Activated CD8-positive, alpha-beta memory T cell treated with anti-CD3 and anti-CD28 coated beads, Interleukin-2, amount 50 U/mL, for 1 hour (primary cell): ENCODE data around the gene MCOLN1.

Experiments
- DNase-seq: peaks from one replicate; pipeline ENCODE4 v3.0.0-alpha.2; 2020; ENCODE audit errors: extremely low read depth

The MCOLN1 gene

GRCh38 chr19:7502552-7502951 lies 19.9 kb upstream of the MCOLN1 start:
- DNase-seq: no peak

- DNase-seq: no peak
Observed at GRCh38 chr19:7504684-7505083, 17.7 kb upstream of the MCOLN1 start.

DNA sequence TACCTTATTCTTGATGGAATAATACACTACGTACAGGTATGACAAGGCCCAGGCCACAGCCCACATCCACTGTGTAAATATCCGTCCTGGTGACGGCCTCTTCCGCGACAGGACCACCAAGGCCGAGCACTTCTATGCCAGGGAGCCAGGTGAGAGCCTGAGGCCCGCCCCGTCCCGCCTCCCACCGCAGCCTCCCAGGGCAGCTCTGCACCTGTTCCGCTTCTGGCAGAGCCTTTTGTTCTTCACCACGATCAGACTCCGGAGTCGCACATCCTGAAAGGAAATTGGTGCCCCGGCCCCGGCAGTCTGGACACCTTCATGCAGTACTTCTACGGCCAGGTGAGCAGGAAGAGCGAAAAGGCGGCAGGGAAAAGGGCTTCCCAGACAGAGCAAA lies 17.1 kb upstream of the MCOLN1 start:
- no peak for DNase-seq

DNA sequence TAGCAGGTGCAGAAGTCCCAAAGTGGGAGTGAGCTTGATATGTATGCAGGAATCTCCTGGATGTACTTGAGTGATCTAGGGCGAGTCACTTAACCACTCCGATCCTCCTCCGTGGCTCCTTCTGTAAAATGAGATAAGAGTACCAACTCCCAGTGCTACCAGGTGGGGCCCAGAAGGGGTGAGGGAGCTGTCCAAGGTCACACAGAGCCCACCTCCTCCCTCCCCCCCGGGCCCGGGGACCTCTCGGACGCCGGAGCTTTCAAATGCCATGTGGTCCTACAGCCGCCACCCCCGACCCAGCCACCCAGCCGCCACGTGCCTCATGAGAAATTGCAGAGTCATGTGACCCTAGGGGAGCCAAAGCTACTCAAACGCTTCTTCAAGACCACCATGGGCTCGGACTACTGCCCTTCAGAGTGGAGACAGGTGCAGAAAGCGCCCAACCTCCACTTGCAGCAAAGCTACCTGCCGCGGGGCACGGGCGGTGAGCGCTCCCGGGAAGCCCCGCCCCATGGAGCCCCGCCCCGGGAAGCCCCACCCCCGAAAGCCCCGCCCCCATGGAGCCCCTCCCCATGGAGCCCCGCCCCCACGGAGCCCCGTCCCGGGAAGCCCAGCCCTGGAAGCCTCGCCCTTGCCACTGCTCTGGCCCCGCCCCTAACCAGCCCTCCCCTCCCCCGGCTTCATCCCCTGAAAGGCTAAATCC lies 16.6 kb upstream of the MCOLN1 start:
- DNase-seq: no peak

- DNase-seq: no peak
Observed at GRCh38 chr19:7506385-7507328, 15.8 kb upstream of the MCOLN1 start.

DNA sequence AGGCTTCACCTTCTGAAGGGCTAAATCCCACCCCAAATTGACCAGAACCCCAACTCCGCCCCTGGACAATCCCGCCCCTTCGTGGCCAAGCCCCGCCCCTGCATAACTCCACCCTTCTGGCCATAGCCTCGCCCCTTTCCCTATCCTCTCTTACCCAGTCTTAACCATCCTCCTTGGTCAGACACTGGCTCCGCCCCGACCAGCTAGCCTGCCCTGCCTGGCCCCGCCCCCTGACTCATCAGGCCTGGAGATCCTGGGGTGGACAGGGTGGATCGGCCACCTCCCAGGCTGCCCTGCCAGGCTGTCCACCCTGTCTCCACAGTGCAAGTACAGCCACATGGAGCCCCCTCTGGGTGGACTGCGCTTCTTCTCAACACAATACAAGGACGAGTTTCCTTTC lies 14.5 kb upstream of the MCOLN1 start:
- DNase-seq: no peak

- DNase-seq: no peak
Observed at GRCh38 chr19:7509625-7510024, 12.8 kb upstream of the MCOLN1 start.

DNA sequence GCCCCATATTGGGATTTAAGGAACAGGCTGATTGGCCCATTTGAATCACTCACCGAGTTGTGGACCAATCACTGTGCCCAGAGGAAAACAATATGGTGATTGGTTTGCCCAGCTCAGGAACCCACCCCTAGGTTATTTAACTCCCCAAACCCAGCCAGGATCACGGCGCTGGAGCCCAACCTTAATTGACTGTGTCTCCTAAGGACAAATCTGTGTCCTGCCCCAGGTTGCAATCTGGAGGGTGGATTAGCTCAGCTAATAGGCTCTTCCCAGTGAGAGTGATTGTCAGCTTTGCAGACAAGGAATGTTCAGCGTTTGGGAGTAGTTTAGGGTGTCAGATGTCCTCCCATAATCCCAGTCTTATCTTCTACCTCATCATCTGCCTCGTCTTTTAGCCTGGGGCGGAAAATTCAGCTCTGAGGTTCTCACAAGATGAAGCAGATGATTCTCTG lies 10.0 kb upstream of the MCOLN1 start:
- no peak for DNase-seq

- no peak for DNase-seq
Observed at GRCh38 chr19:7513809-7514642, 8.4 kb upstream of the MCOLN1 start.

GRCh38 chr19:7515110-7515644 lies 7.2 kb upstream of the MCOLN1 start:
- no peak for DNase-seq

DNA sequence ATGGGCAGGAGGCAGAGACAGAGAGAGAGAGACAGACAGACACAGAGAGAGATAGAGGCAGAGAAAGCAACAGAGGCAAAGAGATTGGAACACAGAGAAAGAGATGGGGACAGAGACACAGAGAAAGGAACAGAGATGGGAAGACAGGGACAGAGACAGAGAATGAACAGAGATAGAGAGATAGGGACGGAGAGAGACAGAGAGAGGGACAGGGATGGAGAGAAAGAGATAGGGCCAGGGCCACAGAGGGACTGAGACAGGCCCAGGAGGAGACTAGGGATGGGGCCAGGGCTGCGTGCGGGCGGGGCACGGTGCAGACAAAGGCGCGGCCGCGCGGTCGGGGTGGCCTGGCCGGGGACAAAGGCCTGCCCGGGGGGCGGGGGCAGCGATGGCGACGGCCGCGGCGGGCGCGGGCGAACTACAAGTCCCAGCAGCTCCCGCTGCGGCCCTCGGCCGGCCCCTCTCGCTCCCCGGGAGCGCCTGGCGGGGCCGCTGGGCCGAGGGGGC lies 6.7 kb upstream of the MCOLN1 start, which contains the start of gene ZNF358:
TSS of gene ZNF358 (plus strand) at position 459 of the 507 bp plus-strand sequence. CDS start 3,140 bp downstream, outside the sequence.
- DNase-seq: no peak

GRCh38 chr19:7516333-7516732 lies 6.1 kb upstream of the MCOLN1 start:
- no peak for DNase-seq

GRCh38 chr19:7516878-7517277 lies 5.5 kb upstream of the MCOLN1 start:
- DNase-seq: no peak

- no peak for DNase-seq
Observed at GRCh38 chr19:7519361-7520130, 2.9 kb upstream of the MCOLN1 start.

- no peak for DNase-seq
Observed at GRCh38 chr19:7520131-7521051, 2.0 kb upstream of the MCOLN1 start.

DNA sequence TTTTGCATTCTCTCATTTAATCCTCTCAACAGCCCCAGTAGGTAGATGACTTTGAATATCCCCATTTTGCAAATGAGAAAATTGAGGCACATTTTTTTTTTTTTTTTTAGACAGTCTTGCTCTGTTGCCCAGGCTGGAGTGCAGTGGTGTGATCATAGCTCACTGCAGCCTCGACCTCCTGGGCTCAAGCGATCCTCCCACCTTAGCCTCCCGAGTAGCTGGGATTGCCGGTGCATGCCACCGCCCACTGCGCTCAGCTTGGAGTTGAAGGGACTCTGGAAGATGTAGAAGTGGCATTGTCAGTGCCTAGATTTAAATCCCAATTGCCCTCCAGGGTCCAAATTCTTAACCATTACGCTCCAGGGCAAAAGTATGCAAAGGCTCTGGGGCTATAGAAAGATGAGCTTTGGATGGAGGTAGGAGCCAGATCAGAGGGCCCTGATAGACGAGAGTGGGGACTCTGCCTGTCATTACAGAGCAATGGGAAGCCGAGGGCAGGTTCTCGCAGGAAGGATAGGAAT lies 813 bp upstream of the MCOLN1 start:
- no peak for DNase-seq

DNA sequence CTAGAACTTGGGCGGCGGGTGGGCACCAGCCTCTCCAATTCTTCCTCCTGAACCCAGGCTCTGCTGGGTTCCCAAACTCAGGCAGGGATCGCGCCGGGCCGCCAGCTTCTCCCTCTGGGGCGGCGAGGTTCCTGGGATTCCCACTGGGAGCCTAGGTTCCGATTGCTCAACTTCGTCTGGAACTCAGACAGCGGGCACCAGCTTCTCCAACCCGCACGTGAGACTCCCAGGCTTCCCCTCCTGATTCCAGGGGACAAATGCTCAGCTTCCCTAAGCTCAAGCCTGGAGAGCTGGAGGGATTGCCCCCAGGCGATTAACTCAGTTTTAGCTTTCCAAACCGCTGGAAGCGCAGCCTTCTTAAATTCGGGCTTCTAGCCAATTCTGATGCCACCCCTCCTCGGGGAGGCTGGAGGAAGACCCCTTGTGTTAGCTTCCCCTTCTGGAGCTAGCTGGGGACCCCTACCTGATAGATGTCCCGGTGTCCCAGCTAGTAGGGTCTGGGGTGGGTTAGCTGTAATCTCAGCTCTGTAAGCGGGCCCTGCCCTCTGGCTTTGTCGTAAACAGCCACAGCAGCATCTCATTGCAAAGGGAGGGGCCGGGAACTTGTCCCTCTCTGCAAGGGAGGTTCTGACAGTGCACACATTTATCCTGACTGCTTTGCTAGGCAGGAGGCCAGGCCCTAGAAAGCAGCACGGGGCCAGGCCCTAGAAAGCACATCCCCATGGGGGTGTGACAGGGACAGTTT lies 671 bp downstream of the MCOLN1 start:
- DNase-seq: no peak

GRCh38 chr19:7524523-7524922 lies 2.1 kb downstream of the MCOLN1 start:
- DNase-seq: no peak
